HT1080 (cell line): ENCODE measurements around the gene APOBR. TPM values are rescaled to one million over a fixed set of nuclear protein-coding genes. Genes with fewer than 3 reads are reported as not detected.
"Not testable (repeated sequence)": the region's sequence is repeated elsewhere in the genome, so short reads cannot be mapped to it uniquely, and the experiment has no call there.

Experiments
- DNase-seq: peaks from one replicate; pipeline ENCODE4 v3.0.0-alpha.2; 2015; ENCODE audit warnings: low read depth
- total RNA-seq: library from RNA; depleted of rRNA; stranded (reverse); fragments of >200 nt; shearing (Covaris generic); gene quantifications from 2 replicates; pipeline ENCODE4 v1.2.3, GENCODE V29; 2014

APOBR gene
- total RNA-seq, 1 experiment from 2014 or later = 0.03 TPM

- DNase-seq = no peak
Observed at GRCh38 chr16:28497861-28498599, 3.6 kb downstream of the APOBR start.

GRCh38 chr16:28498666-28499381, 4.4 kb downstream of the APOBR start:
- no peak for DNase-seq

GRCh38 chr16:28499854-28500253, 5.4 kb downstream of the APOBR start:
- DNase-seq = no peak

- DNase-seq = not testable (repeated sequence)
Observed at GRCh38 chr16:28500476-28501180, 6.2 kb downstream of the APOBR start.

- no peak for DNase-seq
Observed at GRCh38 chr16:28501258-28502232, 7.1 kb downstream of the APOBR start.

- DNase-seq = no peak
Observed at GRCh38 chr16:28502290-28502689, 7.8 kb downstream of the APOBR start.

GRCh38 chr16:28503470-28504259, 9.2 kb downstream of the APOBR start:
- peak; percentile 37 for DNase-seq

GRCh38 chr16:28504707-28505404, 10.4 kb downstream of the APOBR start:
- no peak for DNase-seq

GRCh38 chr16:28505489-28506137, 11.2 kb downstream of the APOBR start:
- no peak for DNase-seq

GRCh38 chr16:28511031-28511430, 16.6 kb downstream of the APOBR start:
- DNase-seq = no peak

- no peak for DNase-seq
Observed at GRCh38 chr16:28511801-28512789, 17.7 kb downstream of the APOBR start.

- DNase-seq = peak; percentile 42
Observed at GRCh38 chr16:28513484-28514181, 19.2 kb downstream of the APOBR start.

- no peak for DNase-seq
Observed at GRCh38 chr16:28514246-28514645, 19.8 kb downstream of the APOBR start.

GRCh38 chr16:28520672-28521071, 26.2 kb downstream of the APOBR start:
- no peak for DNase-seq

GRCh38 chr16:28521436-28521835, 27.0 kb downstream of the APOBR start:
- no peak for DNase-seq

GRCh38 chr16:28522792-28523191, 28.3 kb downstream of the APOBR start:
- no peak for DNase-seq

- DNase-seq = no peak
Observed at GRCh38 chr16:28524681-28525171, 30.3 kb downstream of the APOBR start.
